HG02884 (cell line): ENCODE data around the gene SLC39A11.
"Not testable (repeated sequence)": the region's sequence is repeated elsewhere in the genome, so short reads cannot be mapped to it uniquely, and the experiment has no call there.

Experiments used
- ATAC-seq: cut with Tn5 transposase; IDR thresholded peaks from one replicate; pipeline ENCODE4 v1.9.1; 2021; ENCODE audit warnings: mild to moderate bottlenecking, moderate library complexity; ENCODE audit not compliant: unreplicated experiment

Gene SLC39A11

GRCh38 chr17:72726936-72727335 lies 365.6 kb downstream of the SLC39A11 start:
- ATAC-seq = peak; percentile 92

- peak; percentile 41 for ATAC-seq
Observed at GRCh38 chr17:72725433-72726068, 366.9 kb downstream of the SLC39A11 start.

GRCh38 chr17:72724267-72724666 lies 368.2 kb downstream of the SLC39A11 start:
- no peak for ATAC-seq

- ATAC-seq = no peak
Observed at GRCh38 chr17:72723711-72724110, 368.8 kb downstream of the SLC39A11 start.

- no peak for ATAC-seq
Observed at GRCh38 chr17:72720494-72720825, 372.0 kb downstream of the SLC39A11 start.

- no peak for ATAC-seq
Observed at GRCh38 chr17:72719578-72720493, 372.7 kb downstream of the SLC39A11 start.

GRCh38 chr17:72719206-72719577 lies 373.3 kb downstream of the SLC39A11 start:
- ATAC-seq = no peak

- ATAC-seq = no peak
Observed at GRCh38 chr17:72717676-72718075, 374.8 kb downstream of the SLC39A11 start.

- no peak for ATAC-seq
Observed at GRCh38 chr17:72717276-72717675, 375.2 kb downstream of the SLC39A11 start.

- ATAC-seq = no peak
Observed at GRCh38 chr17:72715906-72716572, 376.4 kb downstream of the SLC39A11 start.

GRCh38 chr17:72714357-72714966 lies 378.0 kb downstream of the SLC39A11 start:
- ATAC-seq = no peak

- no peak for ATAC-seq
Observed at GRCh38 chr17:72713701-72714100, 378.8 kb downstream of the SLC39A11 start.

- no peak for ATAC-seq
Observed at GRCh38 chr17:72711521-72712310, 380.8 kb downstream of the SLC39A11 start.

- ATAC-seq = no peak
Observed at GRCh38 chr17:72710834-72711233, 381.7 kb downstream of the SLC39A11 start.

GRCh38 chr17:72710202-72710601 lies 382.3 kb downstream of the SLC39A11 start:
- ATAC-seq = no peak

- not testable (repeated sequence) for ATAC-seq
Observed at GRCh38 chr17:72708682-72709081, 383.8 kb downstream of the SLC39A11 start.

GRCh38 chr17:72707881-72708280 lies 384.6 kb downstream of the SLC39A11 start:
- ATAC-seq = no peak

- ATAC-seq = no peak
Observed at GRCh38 chr17:72706396-72706981, 386.0 kb downstream of the SLC39A11 start.

GRCh38 chr17:72705905-72706395 lies 386.5 kb downstream of the SLC39A11 start:
- no peak for ATAC-seq

- ATAC-seq = no peak
Observed at GRCh38 chr17:72702998-72703397, 389.5 kb downstream of the SLC39A11 start.
